Prostate gland (tissue), 2 donors: ENCODE results near the gene RHBDD3. TPM values are rescaled to one million over a fixed set of nuclear protein-coding genes. Genes with fewer than 3 reads are reported as not detected.

Experiments
- DNase-seq: peaks from one replicate; pipeline ENCODE4 v3.0.0-alpha.2; 2019; ENCODE audit warnings: low spot score
- H3K27ac ChIP-seq, 2 donors: fragments of 200-600 bp; sonication (generic); 2 replicates each; pipeline ENCODE4 v1.5.1; 2017 to 2019
- H3K27me3 ChIP-seq: fragments of 200-600 bp; sonication (generic); replicated peaks from 2 replicates; pipeline ENCODE4 v1.5.1; 2019; ENCODE audit not compliant: insufficient read depth
- H3K36me3 ChIP-seq, 2 donors: fragments of 200-600 bp; sonication (generic); 1 replicate in 1 of 2; 2 replicates in 1 of 2; pipeline versions ENCODE4 v1.5.1 to v1.8.1; 2017 to 2019
- H3K4me1 ChIP-seq: fragments of 200-600 bp; sonication (generic); replicated peaks from 2 replicates; pipeline ENCODE4 v1.5.1; 2019
- H3K4me3 ChIP-seq, 2 donors: fragments of 200-600 bp; sonication (generic); 2 replicates each; pipeline ENCODE4 v1.5.1; 2017 to 2019
- H3K9me3 ChIP-seq: fragments of 200-600 bp; sonication (generic); 2 replicates; pipeline ENCODE4 v1.5.1; 2017
- CTCF ChIP-seq, 4 experiments: fragments of 200-600 bp in 2 of 4; fragments of 450-650 bp in 2 of 4; sonication (generic) in 2 of 4; IDR thresholded peaks; 1 replicate in 3 of 4; 2 replicates in 1 of 4; pipeline ENCODE4 v1.5.1; 2016 to 2019; ENCODE audit warnings: antibody characterized with exemption in 4 of 4, mild to moderate bottlenecking in 2 of 4, moderate library complexity in 2 of 4
- POLR2A ChIP-seq: fragments of 450-650 bp; IDR thresholded peaks from one replicate; pipeline ENCODE4 v1.6.1; 2016; ENCODE audit warnings: antibody characterized with exemption, mild to moderate bottlenecking
- POLR2AphosphoS5 ChIP-seq: sonication (generic); formaldehyde crosslinking; IDR thresholded peaks from one replicate; pipeline ENCODE4 v1.6.1; 2017; ENCODE audit warnings: antibody characterized with exemption
- WGBS: methylation state at CpG from one replicate; pipeline ENCODE4 v1.1.5; 2018; 5-methylcytosine and 5-hydroxymethylcytosine counted together
- intact Hi-C: fragments of 100-400 bp; cut with DNase I; formaldehyde crosslinking; loops from one replicate; pipeline ENCODE4 v1.14.2; 2022
- total RNA-seq, 2 donors: library from RNA; depleted of rRNA; stranded (reverse); fragments of >200 nt; gene quantifications; one replicate each; pipeline ENCODE4 v1.1.0, GENCODE V29; 2016

RHBDD3 gene
- total RNA-seq, 2 donors from 2014 or later = 66.9 to 74.6 TPM

- H3K4me1 ChIP-seq = no peaks in the 10 kb centered on the region
- DNase-seq = no peak
- WGBS = 73% methylated on average over 15 of the region's 17 CpGs
These were observed 7.0 kb downstream of the RHBDD3 start for GRCh38 chr22:29260601-29261315.

GRCh38 chr22:29260031-29260560 lies 7.7 kb downstream of the RHBDD3 start:
- Histone ChIP-seq H3K36me3 (peaks cover 0 to 2% of the 10 kb centered on the region in 2 donors), H3K4me1 (no peaks in the 10 kb centered on the region), H3K4me3 (no peak overlapping the region), H3K27ac (no peak overlapping the region), H3K27me3 (no peaks in the 10 kb centered on the region), H3K9me3 (no peaks in the 10 kb centered on the region)
- intact Hi-C loops = no loop called here
- WGBS = 81% methylated on average over 7 of the region's 13 CpGs
- DNase-seq = no peak
- no peak for TF ChIP-seq POLR2A
- no peak for TF ChIP-seq POLR2AphosphoS5
- no peak for TF ChIP-seq CTCF (IDR thresholded peaks at IDR 0.05)

More at GRCh38 chr22:29260601-29261315, 7.0 kb downstream of the RHBDD3 start:
- H3K27me3 ChIP-seq = no peaks in the 10 kb centered on the region
- TF ChIP-seq CTCF (IDR thresholded peaks at IDR 0.05) (no peak), POLR2A (no peak), POLR2AphosphoS5 (no peak)
- H3K27ac ChIP-seq = no peak overlapping the region
- H3K9me3 ChIP-seq = no peaks in the 10 kb centered on the region
- intact Hi-C loops = no loop called here
- no peak overlapping the region for H3K4me3 ChIP-seq
- peaks cover 0 to 5% of the 10 kb centered on the region in 2 donors for H3K36me3 ChIP-seq

GRCh38 chr22:29259253-29259899 lies 8.4 kb downstream of the RHBDD3 start:
- Histone ChIP-seq H3K36me3 (no peaks in the 10 kb centered on the region), H3K4me1 (no peaks in the 10 kb centered on the region), H3K4me3 (no peak overlapping the region), H3K27ac (no peak overlapping the region), H3K9me3 (no peaks in the 10 kb centered on the region), H3K27me3 (no peaks in the 10 kb centered on the region)
- TF ChIP-seq CTCF (IDR thresholded peaks at IDR 0.05) (no peak), POLR2A (no peak), POLR2AphosphoS5 (no peak)
- intact Hi-C loops = no loop called here
- 77% methylated on average over 11 of the region's 11 CpGs for WGBS
- no peak for DNase-seq

GRCh38 chr22:29258407-29259252 lies 9.2 kb downstream of the RHBDD3 start:
- no peak overlapping the region for H3K27ac ChIP-seq
- DNase-seq = no peak
- intact Hi-C loops = no loop called here
- no peak overlapping the region for H3K4me3 ChIP-seq
- no peaks in the 10 kb centered on the region for H3K27me3 ChIP-seq
- H3K4me1 ChIP-seq = no peaks in the 10 kb centered on the region
- no peaks in the 10 kb centered on the region for H3K36me3 ChIP-seq
- H3K9me3 ChIP-seq = no peaks in the 10 kb centered on the region
- 94% methylated on average over 17 of the region's 17 CpGs for WGBS
- TF ChIP-seq POLR2A (no peak), CTCF (IDR thresholded peaks at IDR 0.05) (no peak), POLR2AphosphoS5 (no peak)
